IMR-90 (cell line): ENCODE results near the gene STX7. TPM values are rescaled to one million over a fixed set of nuclear protein-coding genes. Genes with fewer than 3 reads are reported as not detected.

Source experiments
- ATAC-seq: fragments of 200-7000 bp; cut with Tn5 transposase; 2 replicates; pipeline ENCODE4 v1.9.1; 2020; ENCODE audit warnings: low read depth, mild to moderate bottlenecking, moderate library complexity
- BruUV-seq: library from RNA; stranded (reverse); fragments of 400-500 nt; replicated peaks from 2 replicates; lab custom pipeline; 2021; lab: Mats Ljungman, UMichigan
- CTCF ChIA-PET: fragments of 300-600 bp; formaldehyde crosslinking; extraction: SDS; loops from one replicate; lab custom pipeline; 2021; ENCODE audit warnings: antibody characterized with exemption; lab: Yijun Ruan, JAX
- POLR2A ChIA-PET: fragments of 300-600 bp; sonication (Branson Sonifier 250); formaldehyde crosslinking; loops from one replicate; lab custom pipeline; 2022; ENCODE audit warnings: antibody characterized with exemption; ENCODE audit not compliant: unreplicated experiment; lab: Charles Lee
- DNase-seq: peaks from one replicate; pipeline ENCODE4 v3.0.0; 2013
- H2AFZ ChIP-seq: replicated peaks from 2 replicates; pipeline ENCODE3; 2013; ENCODE audit warnings: low read length, mild to moderate bottlenecking; ENCODE audit not compliant: poor library complexity
- H2AK5ac ChIP-seq: 2 replicates; pipeline ENCODE4 v1.6.1; 2013; ENCODE audit warnings: low read depth, low read length, inconsistent platforms
- H2AK9ac ChIP-seq: replicated peaks from 2 replicates; pipeline ENCODE3; 2013; ENCODE audit warnings: mild to moderate bottlenecking, low read depth, low read length, moderate library complexity; ENCODE audit not compliant: poor library complexity
- H2BK120ac ChIP-seq: 2 replicates; pipeline ENCODE4 v1.6.1; 2013; ENCODE audit warnings: low read depth, low read length, inconsistent platforms
- H2BK15ac ChIP-seq: 3 replicates; pipeline ENCODE4 v1.6.1; 2013; ENCODE audit warnings: low read depth, low read length, inconsistent platforms
- H2BK20ac ChIP-seq: 2 replicates; pipeline ENCODE4 v1.6.1; 2013; ENCODE audit warnings: low read depth, mild to moderate bottlenecking, inconsistent platforms, low read length, moderate library complexity
- H2BK5ac ChIP-seq: 2 replicates; pipeline ENCODE4 v1.6.1; 2013; ENCODE audit warnings: mild to moderate bottlenecking, low read depth, low read length, inconsistent platforms; ENCODE audit not compliant: poor library complexity, severe bottlenecking
- H3K14ac ChIP-seq: replicated peaks from 2 replicates; pipeline ENCODE4 v1.6.1; 2013; ENCODE audit warnings: low read depth, low read length, inconsistent platforms
- H3K18ac ChIP-seq: 2 replicates; pipeline ENCODE4 v1.6.1; 2013; ENCODE audit warnings: low read depth, low read length, control low read depth
- H3K23ac ChIP-seq: 2 replicates; pipeline ENCODE4 v1.6.1; 2013; ENCODE audit warnings: low read depth, low read length, inconsistent platforms
- H3K27ac ChIP-seq: 2 replicates; pipeline ENCODE4 v1.5.1; 2013; ENCODE audit warnings: mild to moderate bottlenecking, control low read depth, low read length; ENCODE audit not compliant: insufficient read depth
- H3K27me3 ChIP-seq: 2 replicates; pipeline ENCODE4 v1.6.1; 2013; ENCODE audit warnings: low read length; ENCODE audit not compliant: control insufficient read depth, insufficient read depth
- H3K36me3 ChIP-seq: 2 replicates; pipeline ENCODE4 v1.6.1; 2013; ENCODE audit warnings: low read length, mixed read lengths; ENCODE audit not compliant: control insufficient read depth, insufficient read depth
- H3K4ac ChIP-seq: 2 replicates; pipeline ENCODE4 v1.6.1; 2013; ENCODE audit warnings: low read depth, low read length, inconsistent platforms
- H3K4me1 ChIP-seq: 2 replicates; pipeline ENCODE4 v1.6.1; 2013; ENCODE audit warnings: low read length, mixed read lengths; ENCODE audit not compliant: control insufficient read depth, insufficient read depth
- H3K4me2 ChIP-seq: 2 replicates; pipeline ENCODE4 v1.6.1; 2013; ENCODE audit warnings: low read depth, mild to moderate bottlenecking, control low read depth, low read length, moderate library complexity
- H3K4me3 ChIP-seq: 2 replicates; pipeline ENCODE4 v1.5.1; 2013; ENCODE audit warnings: low read depth, mild to moderate bottlenecking, control low read depth, low read length, moderate library complexity; ENCODE audit not compliant: insufficient read depth
- H3K56ac ChIP-seq: 2 replicates; pipeline ENCODE4 v1.6.1; 2013; ENCODE audit warnings: low read length, inconsistent platforms; ENCODE audit not compliant: insufficient read depth; ENCODE audit errors: extremely low read depth
- H3K79me1 ChIP-seq, 2 experiments: 2 replicates each; pipeline ENCODE4 v1.6.1; 2013; ENCODE audit warnings: low read length in 2 of 2, inconsistent platforms in 1 of 2, low read depth in 1 of 2
- H3K9ac ChIP-seq: 2 replicates; pipeline ENCODE4 v1.6.1; 2013; ENCODE audit warnings: low read depth, low read length, control low read depth
- H3K9me1 ChIP-seq: 2 replicates; pipeline ENCODE4 v1.6.1; 2013; ENCODE audit warnings: low read length, inconsistent platforms; ENCODE audit not compliant: insufficient read depth
- H3K9me3 ChIP-seq: 2 replicates; pipeline ENCODE4 v1.6.1; 2013; ENCODE audit warnings: low read length; ENCODE audit not compliant: control insufficient read depth, insufficient read depth
- H4K20me1 ChIP-seq: 2 replicates; pipeline ENCODE4 v1.6.1; 2013; ENCODE audit warnings: low read length, inconsistent platforms; ENCODE audit not compliant: insufficient read depth
- H4K5ac ChIP-seq: 2 replicates; pipeline ENCODE4 v1.6.1; 2013; ENCODE audit warnings: mild to moderate bottlenecking, low read depth, low read length, control low read depth
- H4K8ac ChIP-seq, 2 experiments: 2 replicates each; pipeline ENCODE4 v1.6.1; 2013; ENCODE audit warnings: low read depth in 2 of 2, low read length in 2 of 2, control low read depth in 1 of 2, inconsistent platforms in 1 of 2
- H4K91ac ChIP-seq: 2 replicates; pipeline ENCODE4 v1.6.1; 2013; ENCODE audit warnings: low read depth, low read length, inconsistent platforms; ENCODE audit not compliant: insufficient read depth
- CEBPB ChIP-seq: IDR thresholded peaks from 2 replicates; pipeline ENCODE4 v1.6.1; 2012; ENCODE audit warnings: low read depth, low read length, improper control_type of control experiment
- CTCF ChIP-seq: conservative IDR thresholded peaks from 2 replicates; pipeline ENCODE4 v1.5.1; 2012; ENCODE audit warnings: mild to moderate bottlenecking, low read depth, low read length, improper control_type of control experiment
- ELK1 ChIP-seq: fragments of 150-350 bp; IDR thresholded peaks from 2 replicates; pipeline ENCODE4 v1.6.1; 2016; ENCODE audit warnings: low read depth, mild to moderate bottlenecking, low read length, moderate library complexity, borderline replicate concordance
- FOS ChIP-seq: fragments of 150-350 bp; IDR thresholded peaks from 2 replicates; pipeline ENCODE4 v1.6.1; 2016; ENCODE audit warnings: low read depth, low read length
- MAZ ChIP-seq: IDR thresholded peaks from 2 replicates; pipeline ENCODE4 v1.6.1; 2012; ENCODE audit warnings: low read depth, mild to moderate bottlenecking, low read length, improper control_type of control experiment, moderate library complexity, borderline replicate concordance
- MXI1 ChIP-seq: IDR thresholded peaks from 2 replicates; pipeline ENCODE4 v1.6.1; 2012; ENCODE audit warnings: low read depth, mild to moderate bottlenecking, low read length, moderate library complexity, borderline replicate concordance
- RAD21 ChIP-seq: IDR thresholded peaks from 2 replicates; pipeline ENCODE4 v1.6.1; 2012; ENCODE audit warnings: low read length, improper control_type of control experiment
- SMC3 ChIP-seq: fragments of 150-350 bp; IDR thresholded peaks from 2 replicates; pipeline ENCODE4 v1.6.1; 2016; ENCODE audit warnings: low read depth, mild to moderate bottlenecking, antibody characterized with exemption, low read length, moderate library complexity
- WGBS, 2 experiments: methylation state at CpG; one replicate each; pipeline versions ENCODE4 v1.1.5 to v1.1.7; 2013; ENCODE audit warnings: missing lambda C conversion rate in 2 of 2; ENCODE audit not compliant: insufficient read length in 1 of 2; ENCODE audit errors: extremely low coverage in 2 of 2; 5-methylcytosine and 5-hydroxymethylcytosine counted together
- dilution Hi-C: fragments of 300-500 bp; cut with HindIII; formaldehyde crosslinking; loops from one replicate; pipeline ENCODE4 v1.14.3; 2018; ENCODE audit warnings: low sequenced_read_pairs; ENCODE audit not compliant: unreplicated experiment
- in situ Hi-C: fragments of 300-500 bp; cut with MboI; formaldehyde crosslinking; loops from 3 replicates; pipeline ENCODE4 v1.14.3; 2019; ENCODE audit warnings: low sequenced_read_pairs, inconsistent platforms, mixed read lengths
- intact Hi-C: fragments of 100-400 bp; cut with micrococcal nuclease; formaldehyde crosslinking; loops from 2 replicates; pipeline ENCODE4 v1.10.0; 2022
- polyA plus RNA-seq, 3 experiments: library from polyadenylated mRNA; depleted of rRNA; stranded (reverse); fragments of >200 nt; gene quantifications; 2 replicates each; pipeline ENCODE4 v1.2.3, GENCODE V29; 2012; ENCODE audit warnings: low replicate concordance in 1 of 3
- total RNA-seq: library from RNA; depleted of rRNA; stranded (reverse); fragments of >200 nt; gene quantifications from 2 replicates; pipeline ENCODE4 v1.2.3, GENCODE V29; 2012

The STX7 gene
- total and polyA plus RNA-seq, 2 of the 4 experiments (the other 2 are of a cell fraction), result 16.5 to 35.1 TPM

GRCh38 chr6:132530293-132530974 is 17.5 kb upstream of the STX7 start:
- WGBS, 2 experiments, result no CpG with 5 or more reads among the region's 9 CpGs
- peaks cover 17% of the 10 kb centered on the region for H3K27me3 ChIP-seq
- peak overlapping the region; percentile 78 for H3K4me2 ChIP-seq
- no peak overlapping the region for H3K23ac ChIP-seq
- no peak overlapping the region for H3K18ac ChIP-seq
- no peak overlapping the region for H3K4me3 ChIP-seq
- no peak overlapping the region for H2AK9ac ChIP-seq
- H4K5ac ChIP-seq, result no peak overlapping the region
- ChIA-PET POLR2A (no interaction called here), CTCF (interaction anchor here (0.5 to 1.2 kb wide), 8 partner anchors 10 to 235 kb away, joined by 3 to 4 read pairs (median 3); partner anchors contain the start of genes STX7 and TAAR5)
- H3K56ac ChIP-seq, result no peak overlapping the region
- in situ Hi-C loops, result loop anchor here (10.0 kb wide), 1 partner anchor 244 kb away; no protein-coding TSS in a partner anchor
- H2BK5ac ChIP-seq, result no peak overlapping the region
- H2BK15ac ChIP-seq, result no peak overlapping the region
- no peaks in the 10 kb centered on the region for H3K4me1 ChIP-seq
- no peak overlapping the region for H3K27ac ChIP-seq
- H4K8ac ChIP-seq, result no peak overlapping the region
- no peak overlapping the region for H4K91ac ChIP-seq
- H2BK20ac ChIP-seq, result no peak overlapping the region
- TF ChIP-seq CTCF, result peak; percentile 73
- no peak for TF ChIP-seq CEBPB
- no peak for TF ChIP-seq MAZ
- no peak for TF ChIP-seq MXI1
- TF ChIP-seq FOS, result no peak
- TF ChIP-seq SMC3, result peak; percentile 46; the same call in 1 of the 2 replicates
- TF ChIP-seq RAD21, result peak; percentile 70
- no peak for TF ChIP-seq ELK1
- ATAC-seq (peak; percentile 83), DNase-seq (peak; percentile 69)
- no peaks in the 10 kb centered on the region for H3K79me1 ChIP-seq
- H3K36me3 ChIP-seq, result no peaks in the 10 kb centered on the region
- intact Hi-C loops, result loop anchor here (1.0 to 2.0 kb wide), 4 partner anchors 138 to 284 kb away; partner anchors contain the start of genes RPS12 and SLC18B1
- no peak overlapping the region for H2AFZ ChIP-seq
- H3K9me3 ChIP-seq, result no peaks in the 10 kb centered on the region
- H4K20me1 ChIP-seq, result no peaks in the 10 kb centered on the region
- H3K9me1 ChIP-seq, result no peaks in the 10 kb centered on the region
- no peak overlapping the region for H3K4ac ChIP-seq
- no peak overlapping the region for H2BK120ac ChIP-seq
- no peak overlapping the region for H3K9ac ChIP-seq
- BruUV-seq, result no TSS peak
- H3K14ac ChIP-seq, result no peak overlapping the region
- dilution Hi-C loops, result no loop called here
- H2AK5ac ChIP-seq, result no peak overlapping the region
